Panc1 (cell line): Measurements from ENCODE around the gene CFAP100. TPM values are rescaled to one million over a fixed set of nuclear protein-coding genes. Genes with fewer than 3 reads are reported as not detected.

Experiments used
- ATAC-seq: fragments of 200-7000 bp; cut with Tn5 transposase; 2 replicates; pipeline ENCODE4 v1.9.1; 2020; ENCODE audit warnings: mild to moderate bottlenecking, moderate library complexity
- BruUV-seq: library from RNA; stranded (reverse); fragments of 400-500 nt; replicated peaks from 2 replicates; lab custom pipeline; 2021; lab: Mats Ljungman, UMichigan
- CTCF ChIA-PET: fragments of 300-600 bp; sonication (Branson Sonifier 250); formaldehyde crosslinking; loops from one replicate; lab custom pipeline; 2022; ENCODE audit warnings: antibody characterized with exemption; lab: Charles Lee
- POLR2A ChIA-PET: fragments of 300-600 bp; sonication (Branson Sonifier 250); formaldehyde crosslinking; loops from one replicate; lab custom pipeline; 2022; ENCODE audit warnings: antibody characterized with exemption; lab: Charles Lee
- DNase-seq: peaks from one replicate; pipeline ENCODE4 v3.0.0-alpha.2; 2010; ENCODE audit warnings: low read depth, low spot score
- H3K27ac ChIP-seq: 2 replicates; pipeline ENCODE4 v1.5.1; 2011; ENCODE audit warnings: mild to moderate bottlenecking, low read length, inconsistent platforms
- H3K27me3 ChIP-seq: fragments of 200-500 bp; sonication (Bioruptor generic); 2 replicates; pipeline ENCODE4 v1.6.0; 2014; ENCODE audit warnings: low read length, inconsistent platforms; ENCODE audit not compliant: control insufficient read depth, insufficient read depth
- H3K36me3 ChIP-seq: fragments of 200-500 bp; sonication (Bioruptor generic); 2 replicates; pipeline ENCODE4 v1.5.1; 2014; ENCODE audit warnings: inconsistent platforms, mild to moderate bottlenecking, low read length, moderate library complexity; ENCODE audit not compliant: control insufficient read depth, insufficient read depth
- H3K4me1 ChIP-seq: 2 replicates; pipeline ENCODE4 v1.5.1; 2011; ENCODE audit warnings: inconsistent platforms, mild to moderate bottlenecking, low read length, moderate library complexity; ENCODE audit not compliant: control insufficient read depth, insufficient read depth
- H3K4me3 ChIP-seq, 2 experiments: 2 replicates each; pipeline ENCODE4 v1.5.1; 2011 to 2012; ENCODE audit warnings: low read depth in 2 of 2, low read length in 2 of 2, mild to moderate bottlenecking in 2 of 2, inconsistent platforms in 1 of 2, moderate library complexity in 1 of 2
- H3K9me3 ChIP-seq: fragments of 200-500 bp; sonication (Bioruptor generic); 2 replicates; pipeline ENCODE4 v1.5.1; 2014; ENCODE audit warnings: low read depth, mild to moderate bottlenecking, inconsistent platforms, low read length, moderate library complexity; ENCODE audit not compliant: control insufficient read depth, insufficient read depth
- POLR2AphosphoS5 ChIP-seq: IDR thresholded peaks from 2 replicates; pipeline ENCODE4 v1.6.1; 2012; ENCODE audit warnings: mild to moderate bottlenecking, low read depth, low read length, moderate library complexity
- REST ChIP-seq, 2 experiments: IDR thresholded peaks; 2 replicates each; pipeline ENCODE4 v1.6.1; 2011 to 2012; ENCODE audit warnings: low read depth in 2 of 2, control low read depth in 1 of 2, low read length in 1 of 2, mild to moderate bottlenecking in 1 of 2, moderate library complexity in 1 of 2; ENCODE audit not compliant: insufficient read depth in 1 of 2
- SIN3A ChIP-seq: IDR thresholded peaks from 2 replicates; pipeline ENCODE4 v1.6.1; 2012; ENCODE audit warnings: low read depth, mild to moderate bottlenecking, low read length, moderate library complexity, borderline replicate concordance; ENCODE audit not compliant: insufficient read depth
- TCF7L2 ChIP-seq: IDR thresholded peaks from 2 replicates; pipeline ENCODE4 v1.6.1; 2011; ENCODE audit warnings: mild to moderate bottlenecking, low read depth, low read length, inconsistent platforms
- in situ Hi-C: cut with HindIII; loops from 2 replicates; pipeline ENCODE4 v1.10.0; 2016; ENCODE audit warnings: low sequenced_read_pairs, low pct_unique_long_range_greater_than_20kb
- intact Hi-C: fragments of 100-400 bp; cut with micrococcal nuclease; formaldehyde crosslinking; loops from one replicate; pipeline ENCODE4 v1.10.0; 2022; ENCODE audit not compliant: unreplicated experiment
- total RNA-seq: library from RNA; stranded (reverse); gene quantifications from one replicate; pipeline ENCODE4 v1.2.1, GENCODE V29; 2021; ENCODE audit not compliant: unreplicated experiment
- TF ChIP-seq, protein P1 (sequence below): fragments of 450-650 bp; IDR thresholded peaks from 2 replicates; pipeline ENCODE4 v1.5.1; 2017; ENCODE audit warnings: mild to moderate bottlenecking

The CFAP100 gene
- total RNA-seq, 1 experiment from 2014 or later = not detected

DNA sequence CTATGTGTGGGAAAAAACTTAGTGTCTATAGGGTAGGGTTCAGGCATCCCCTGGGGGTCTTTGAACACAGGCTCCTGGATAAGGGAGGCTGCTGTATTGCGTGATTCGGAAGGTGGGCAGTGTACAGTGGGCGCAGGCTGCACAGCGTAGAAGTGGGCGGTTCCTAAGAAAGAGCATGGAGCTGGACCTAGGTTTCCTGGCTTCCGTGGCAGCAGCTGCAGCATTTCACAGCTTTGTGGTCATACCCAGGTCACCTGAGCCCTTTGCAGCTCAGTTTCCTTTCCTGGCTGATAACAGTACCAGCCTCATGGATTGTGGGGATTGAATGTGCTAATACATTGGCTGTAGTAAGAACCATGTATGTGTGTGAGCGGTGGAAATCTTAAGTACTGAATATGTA lies 22.2 kb downstream of the CFAP100 start:
- H3K9me3 ChIP-seq = no peaks in the 10 kb centered on the region
- H3K4me3 ChIP-seq = no peak overlapping the region
- POLR2A ChIA-PET = no interaction called here
- H3K36me3 ChIP-seq = no peaks in the 10 kb centered on the region
- in situ Hi-C loops (no loop called here), intact Hi-C loops (no loop called here)
- no peaks in the 10 kb centered on the region for H3K27me3 ChIP-seq
- no peaks in the 10 kb centered on the region for H3K4me1 ChIP-seq
- H3K27ac ChIP-seq = no peak overlapping the region
- DNase-seq = no peak
- TF ChIP-seq REST (IDR thresholded peaks at IDR 0.05; ENCODE audit: insufficient read depth in 1 of 2, low read depth in 2 of 2, low read length in 1 of 2) = no peak
- TF ChIP-seq, protein P1, sequence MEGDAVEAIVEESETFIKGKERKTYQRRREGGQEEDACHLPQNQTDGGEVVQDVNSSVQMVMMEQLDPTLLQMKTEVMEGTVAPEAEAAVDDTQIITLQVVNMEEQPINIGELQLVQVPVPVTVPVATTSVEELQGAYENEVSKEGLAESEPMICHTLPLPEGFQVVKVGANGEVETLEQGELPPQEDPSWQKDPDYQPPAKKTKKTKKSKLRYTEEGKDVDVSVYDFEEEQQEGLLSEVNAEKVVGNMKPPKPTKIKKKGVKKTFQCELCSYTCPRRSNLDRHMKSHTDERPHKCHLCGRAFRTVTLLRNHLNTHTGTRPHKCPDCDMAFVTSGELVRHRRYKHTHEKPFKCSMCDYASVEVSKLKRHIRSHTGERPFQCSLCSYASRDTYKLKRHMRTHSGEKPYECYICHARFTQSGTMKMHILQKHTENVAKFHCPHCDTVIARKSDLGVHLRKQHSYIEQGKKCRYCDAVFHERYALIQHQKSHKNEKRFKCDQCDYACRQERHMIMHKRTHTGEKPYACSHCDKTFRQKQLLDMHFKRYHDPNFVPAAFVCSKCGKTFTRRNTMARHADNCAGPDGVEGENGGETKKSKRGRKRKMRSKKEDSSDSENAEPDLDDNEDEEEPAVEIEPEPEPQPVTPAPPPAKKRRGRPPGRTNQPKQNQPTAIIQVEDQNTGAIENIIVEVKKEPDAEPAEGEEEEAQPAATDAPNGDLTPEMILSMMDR = no peak
- TF ChIP-seq TCF7L2 = no peak
- TF ChIP-seq POLR2AphosphoS5 = no peak
- no peak for TF ChIP-seq SIN3A
- no TSS peak for BruUV-seq
- CTCF ChIA-PET = no interaction called here
- no peak for ATAC-seq

- intact Hi-C loops (no loop called here), in situ Hi-C loops (no loop called here)
- ChIA-PET CTCF (no interaction called here), POLR2A (no interaction called here)
- TF ChIP-seq SIN3A = no peak
- no peak for TF ChIP-seq POLR2AphosphoS5
- TF ChIP-seq, protein P1 = no peak
- no peak for TF ChIP-seq REST (IDR thresholded peaks at IDR 0.05; ENCODE audit: insufficient read depth in 1 of 2, low read depth in 2 of 2, low read length in 1 of 2)
- no peak for TF ChIP-seq TCF7L2
- Histone ChIP-seq H3K4me3 (no peak overlapping the region), H3K27ac (no peak overlapping the region), H3K4me1 (no peaks in the 10 kb centered on the region), H3K36me3 (no peaks in the 10 kb centered on the region), H3K9me3 (no peaks in the 10 kb centered on the region), H3K27me3 (no peaks in the 10 kb centered on the region)
- BruUV-seq = no TSS peak
- no peak for DNase-seq
- ATAC-seq = no peak; the same call in 1 of the 2 replicates
These were observed 22.8 kb downstream of the CFAP100 start for GRCh38 chr3:126417515-126417914.
